GM19023 (cell line): ENCODE measurements around the gene LRP10.
A peak's percentile ranks its signal among the peaks of the same experiment; 100 is the strongest.

Experiments used
- ATAC-seq: cut with Tn5 transposase; IDR thresholded peaks from one replicate; pipeline ENCODE4 v1.9.1; 2021; ENCODE audit warnings: mild to moderate bottlenecking, moderate library complexity; ENCODE audit not compliant: unreplicated experiment

LRP10 gene

GRCh38 chr14:22915886-22916521, 44.5 kb downstream of the LRP10 start:
- ATAC-seq = no peak

- ATAC-seq = peak; percentile 93
Observed at GRCh38 chr14:22918804-22919600, 47.5 kb downstream of the LRP10 start, which contains the start of gene RBM23. RBM23 (minus strand) TSS chr14:22919149.

DNA sequence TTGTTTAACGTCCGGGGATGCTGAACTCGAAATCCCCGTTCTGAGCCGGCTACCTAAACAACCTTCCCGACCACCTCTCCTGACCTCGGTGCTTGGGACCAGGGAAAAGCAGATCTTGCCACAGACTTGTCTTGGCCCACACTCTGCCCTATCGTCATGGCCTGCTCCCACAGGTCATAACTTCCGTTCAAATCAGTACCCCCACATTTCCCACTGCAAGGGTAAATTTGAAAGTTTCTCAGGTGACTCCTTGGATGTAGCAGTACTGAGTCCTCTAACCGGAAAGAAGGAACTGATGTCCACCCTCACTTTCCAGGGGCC, 48.0 kb downstream of the LRP10 start:
- peak; percentile 13 for ATAC-seq

DNA sequence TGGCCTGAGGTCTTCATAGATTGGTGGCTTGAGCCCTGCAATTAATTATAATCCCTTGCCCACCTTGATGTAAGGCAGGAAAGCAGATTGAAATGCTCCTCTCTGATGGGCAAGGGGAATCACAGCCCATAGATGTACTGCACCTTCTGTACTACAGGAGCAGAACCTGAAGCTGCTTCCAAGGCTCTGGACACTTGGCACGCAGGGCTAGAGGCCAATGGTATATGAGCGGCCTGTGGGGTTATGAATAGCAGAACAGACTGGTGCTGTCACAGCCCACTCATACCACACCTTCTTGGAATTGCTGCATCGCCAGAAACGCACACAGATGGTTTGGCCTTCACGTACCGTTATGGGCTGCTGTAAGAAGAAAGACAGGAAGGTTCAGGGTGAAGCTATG, 49.2 kb downstream of the LRP10 start:
- ATAC-seq = no peak

DNA sequence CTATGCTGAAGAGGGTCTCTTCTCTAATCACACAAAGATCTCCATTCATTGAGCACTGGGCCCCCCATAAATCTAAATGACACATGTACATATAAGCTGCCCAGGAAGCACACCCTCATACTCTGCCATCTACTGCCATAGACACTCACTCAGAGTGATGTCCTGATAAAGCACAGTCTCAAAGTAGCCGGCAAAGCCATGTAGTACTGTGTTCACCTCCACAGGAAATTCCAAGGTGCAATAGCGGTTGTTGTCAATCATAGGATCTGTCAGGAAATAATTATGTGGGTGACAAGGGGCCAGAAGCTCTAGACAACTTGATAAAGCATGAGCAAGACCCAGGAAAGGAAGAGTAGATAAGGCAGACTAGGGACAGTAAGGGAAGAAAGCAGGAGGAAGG, 50.8 kb downstream of the LRP10 start:
- no peak for ATAC-seq

GRCh38 chr14:22923746-22924145, 52.2 kb downstream of the LRP10 start:
- no peak for ATAC-seq

GRCh38 chr14:22925513-22925912, 54.0 kb downstream of the LRP10 start:
- no peak for ATAC-seq

- ATAC-seq = no peak
Observed at GRCh38 chr14:22926316-22926715, 54.8 kb downstream of the LRP10 start.

- no peak for ATAC-seq
Observed at GRCh38 chr14:22928237-22929103, 56.9 kb downstream of the LRP10 start.

DNA sequence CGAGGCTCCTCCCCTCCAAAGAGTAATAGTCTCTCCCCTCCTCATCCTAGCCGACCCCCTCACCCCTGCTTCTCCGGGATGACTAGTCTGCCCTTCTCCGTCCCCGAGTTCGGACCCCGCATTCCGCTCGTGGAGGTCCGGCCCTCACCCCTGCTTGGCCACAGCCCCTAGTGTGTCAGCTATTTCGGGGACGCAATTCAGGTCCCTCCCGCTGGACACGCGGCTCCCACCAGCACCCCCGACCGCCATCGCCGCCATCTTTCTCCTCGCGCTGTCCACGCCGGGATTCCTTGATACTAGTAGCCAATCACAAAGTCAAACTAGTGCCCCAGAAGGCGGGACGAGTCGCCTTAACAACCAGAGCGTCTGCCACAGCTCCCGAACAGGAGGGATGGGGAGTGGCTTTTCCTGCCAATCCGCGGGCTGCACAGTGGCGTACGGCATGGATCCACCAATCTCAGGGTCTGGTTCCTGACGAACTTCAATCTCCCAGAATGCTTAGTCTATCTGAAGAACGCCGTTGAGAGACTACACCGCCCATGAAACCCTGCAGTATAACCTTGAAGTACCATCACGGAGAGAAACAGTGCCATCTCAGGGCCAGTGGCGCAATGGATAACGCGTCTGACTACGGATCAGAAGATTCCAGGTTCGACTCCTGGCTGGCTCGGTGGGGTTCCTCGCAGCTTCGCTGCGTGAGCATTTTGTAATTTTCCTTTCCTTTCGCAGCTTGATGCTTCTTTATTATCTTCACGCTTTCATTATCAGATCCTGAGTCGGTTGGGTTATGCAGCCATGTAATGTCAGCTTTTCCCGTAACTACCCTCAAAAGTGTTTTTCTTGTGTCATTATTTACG, 57.8 kb downstream of the LRP10 start, which contains the start of gene PRMT5:
Gene PRMT5, minus strand, starts transcription at position 273 of the 857 bp plus-strand sequence. Its CDS starts 15 bp downstream, at position 258.
- peak; percentile 93 for ATAC-seq

DNA sequence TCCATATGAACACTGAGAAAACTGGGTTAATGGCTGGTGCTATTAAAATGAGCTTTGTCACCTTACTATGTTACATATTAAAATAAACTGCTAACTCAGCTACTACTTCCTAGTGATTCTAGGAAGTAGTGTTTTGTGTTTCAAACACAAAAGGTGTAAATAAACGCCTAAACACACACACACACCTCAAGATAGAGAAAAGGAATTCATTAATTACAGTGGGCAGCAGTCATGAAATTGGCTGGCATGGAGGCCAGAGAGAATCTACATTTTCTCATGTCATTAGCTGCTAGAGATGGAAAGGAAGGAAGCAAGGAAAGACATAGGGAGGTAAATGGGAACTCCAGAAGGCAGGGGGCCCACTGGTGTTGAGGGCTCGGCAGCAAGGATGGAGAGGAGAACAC, 58.4 kb downstream of the LRP10 start:
- ATAC-seq = no peak
